ENCODE measurements around the gene CLEC16A. TPM values are rescaled to one million over a fixed set of nuclear protein-coding genes. Genes with fewer than 3 reads are reported as not detected.

CLEC16A gene
- polyA plus RNA-seq, 3 donors = 3.4 to 12.0 (median 5.8) TPM

DNA sequence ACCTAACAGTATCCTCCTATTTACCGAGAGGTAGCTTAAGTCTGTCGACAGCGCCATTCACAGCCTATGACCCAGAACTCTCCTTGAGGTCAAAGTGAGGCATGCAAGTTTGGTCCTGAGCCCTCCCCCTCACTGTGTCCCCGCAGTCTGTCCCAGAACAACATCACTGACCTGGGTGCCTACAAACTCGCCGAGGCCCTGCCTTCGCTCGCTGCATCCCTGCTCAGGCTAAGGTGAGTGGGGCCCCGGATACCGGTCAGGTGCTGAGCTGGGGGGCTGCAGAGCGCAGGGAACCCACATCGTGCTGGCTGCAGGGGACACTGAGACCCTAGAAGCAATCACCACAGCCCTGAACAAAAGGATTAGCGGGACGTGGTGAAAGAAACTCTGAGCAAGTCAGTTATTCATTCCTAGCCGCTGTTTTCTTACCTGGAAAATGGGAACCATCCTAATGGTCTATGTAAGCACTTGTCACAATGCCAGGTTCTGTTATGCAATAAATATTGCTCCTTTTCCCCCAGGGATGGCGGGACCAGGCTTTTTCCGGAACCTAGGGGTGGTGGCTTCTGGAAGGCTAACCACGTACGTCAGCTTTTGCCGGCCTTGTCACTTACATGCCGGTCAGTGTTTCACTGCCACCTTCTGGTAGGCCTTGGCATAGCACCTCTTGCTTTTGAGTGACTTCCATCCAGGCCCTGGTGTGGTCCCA is 25.9 kb upstream of the CLEC16A start:
- Mint-ChIP-seq H3K27me3 (ENCODE audit: low read depth in 3 of 3) (no peaks in the 10 kb centered on the region), H3K36me3 (peaks cover 79 to 99% of the 10 kb centered on the region in 2 donors), H3K4me1 (peaks cover 17% of the 10 kb centered on the region), H3K9me3 (no peaks in the 10 kb centered on the region), H3K4me3 (no peak overlapping the region), H3K27ac (peak overlapping the region in 5 of 7 donors; percentile 16 to 79 (median 70))
- peaks cover 93 to 100% of the 10 kb centered on the region in 2 donors for H3K36me3 ChIP-seq (replicated peaks in 1 of 2; ENCODE audit: control insufficient read depth in 1 of 2, insufficient read depth in 2 of 2, low read length in 2 of 2)
- TF ChIP-seq, protein P1, sequence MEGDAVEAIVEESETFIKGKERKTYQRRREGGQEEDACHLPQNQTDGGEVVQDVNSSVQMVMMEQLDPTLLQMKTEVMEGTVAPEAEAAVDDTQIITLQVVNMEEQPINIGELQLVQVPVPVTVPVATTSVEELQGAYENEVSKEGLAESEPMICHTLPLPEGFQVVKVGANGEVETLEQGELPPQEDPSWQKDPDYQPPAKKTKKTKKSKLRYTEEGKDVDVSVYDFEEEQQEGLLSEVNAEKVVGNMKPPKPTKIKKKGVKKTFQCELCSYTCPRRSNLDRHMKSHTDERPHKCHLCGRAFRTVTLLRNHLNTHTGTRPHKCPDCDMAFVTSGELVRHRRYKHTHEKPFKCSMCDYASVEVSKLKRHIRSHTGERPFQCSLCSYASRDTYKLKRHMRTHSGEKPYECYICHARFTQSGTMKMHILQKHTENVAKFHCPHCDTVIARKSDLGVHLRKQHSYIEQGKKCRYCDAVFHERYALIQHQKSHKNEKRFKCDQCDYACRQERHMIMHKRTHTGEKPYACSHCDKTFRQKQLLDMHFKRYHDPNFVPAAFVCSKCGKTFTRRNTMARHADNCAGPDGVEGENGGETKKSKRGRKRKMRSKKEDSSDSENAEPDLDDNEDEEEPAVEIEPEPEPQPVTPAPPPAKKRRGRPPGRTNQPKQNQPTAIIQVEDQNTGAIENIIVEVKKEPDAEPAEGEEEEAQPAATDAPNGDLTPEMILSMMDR (IDR thresholded peaks at IDR 0.05) = peak; percentile 90
- H3K4me1 ChIP-seq (ENCODE audit: control insufficient read depth in 1 of 2, insufficient read depth in 2 of 2, low read length in 2 of 2) = peaks cover 9 to 14% of the 10 kb centered on the region in 2 donors
- H3K4me3 ChIP-seq (replicated peaks in 1 of 3; ENCODE audit: low read depth in 2 of 3, low read length in 3 of 3) = no peak overlapping the region
- no peaks in the 10 kb centered on the region for H3K27me3 ChIP-seq (ENCODE audit: control insufficient read depth in 2 of 2, insufficient read depth in 2 of 2, low read length in 2 of 2)
- no peaks in the 10 kb centered on the region for H3K9me3 ChIP-seq (replicated peaks in 1 of 2; ENCODE audit: control insufficient read depth in 1 of 2, insufficient read depth in 1 of 2, low read length in 2 of 2)
- no peak overlapping the region for H3K4me2 ChIP-seq (replicated peaks; ENCODE audit: extremely low read depth, low read length, poor library complexity, severe bottlenecking)
- H3K9ac ChIP-seq (ENCODE audit: insufficient read depth, low read length, poor library complexity, severe bottlenecking) = no peak overlapping the region
- intact Hi-C loops (cut with micrococcal nuclease) = loop anchor here in 1 of 2 donors (2.0 to 5.0 kb wide), 2 partner anchors 404 to 661 kb away; no protein-coding TSS in a partner anchor
- peaks cover 91% of the 10 kb centered on the region for H4K20me1 ChIP-seq (ENCODE audit: insufficient read depth, low read length)
- peak overlapping the region in 1 of 2 donors; percentile 60 for H3K27ac ChIP-seq (ENCODE audit: low read depth in 1 of 2, low read length in 2 of 2)
- H3K79me2 ChIP-seq (ENCODE audit: insufficient read depth, low read length) = no peaks in the 10 kb centered on the region
- peak; percentile 80 to 89 (median 82) for DNase-seq
- 40% methylated on average over 13 of the region's 21 CpGs for WGBS (ENCODE audit: insufficient coverage)
- no peak overlapping the region for H2AFZ ChIP-seq (ENCODE audit: insufficient read depth, low read depth, low read length, poor library complexity, severe bottlenecking)

DNA sequence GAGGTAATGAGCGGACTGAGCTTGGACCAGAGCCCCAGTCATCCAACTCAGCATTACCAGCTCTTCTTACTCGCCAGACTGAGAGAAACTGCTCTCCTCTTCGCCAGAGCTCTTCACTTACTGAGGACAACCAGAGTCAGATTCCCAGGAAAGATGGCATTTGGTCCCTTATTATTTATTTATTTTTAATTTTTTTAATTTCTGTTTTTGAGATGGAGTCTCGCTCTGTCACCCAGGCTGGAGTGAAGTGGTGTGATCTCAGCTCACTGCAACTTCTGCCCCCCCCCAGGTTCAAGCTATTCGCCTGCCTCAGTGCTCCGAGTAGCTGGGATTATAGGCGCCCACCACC is 25.4 kb upstream of the CLEC16A start:
- intact Hi-C loops (cut with micrococcal nuclease) = loop anchor here in 1 of 2 donors (2.0 to 5.0 kb wide), 2 partner anchors 404 to 662 kb away; no protein-coding TSS in a partner anchor
- H4K20me1 ChIP-seq (ENCODE audit: insufficient read depth, low read length) = peaks cover 94% of the 10 kb centered on the region
- TF ChIP-seq, protein P1 (IDR thresholded peaks at IDR 0.05) = peak; percentile 37
- no peaks in the 10 kb centered on the region for H3K79me2 ChIP-seq (ENCODE audit: insufficient read depth, low read length)
- H3K9me3 ChIP-seq (replicated peaks in 1 of 2; ENCODE audit: control insufficient read depth in 1 of 2, insufficient read depth in 1 of 2, low read length in 2 of 2) = no peaks in the 10 kb centered on the region
- H3K9ac ChIP-seq (ENCODE audit: insufficient read depth, low read length, poor library complexity, severe bottlenecking) = no peak overlapping the region
- no peak overlapping the region for H2AFZ ChIP-seq (ENCODE audit: insufficient read depth, low read depth, low read length, poor library complexity, severe bottlenecking)
- H3K27me3 Mint-ChIP-seq (ENCODE audit: low read depth in 3 of 3) = no peaks in the 10 kb centered on the region
- no peaks in the 10 kb centered on the region for H3K9me3 Mint-ChIP-seq
- no peak overlapping the region for H3K4me2 ChIP-seq (replicated peaks; ENCODE audit: extremely low read depth, low read length, poor library complexity, severe bottlenecking)
- H3K4me3 Mint-ChIP-seq = no peak overlapping the region
- H3K36me3 Mint-ChIP-seq = peaks cover 82 to 99% of the 10 kb centered on the region in 2 donors
- WGBS (ENCODE audit: insufficient coverage) = 60% methylated on average over 1 of the region's 7 CpGs
- no peak overlapping the region for H3K4me3 ChIP-seq (replicated peaks in 1 of 3; ENCODE audit: low read depth in 2 of 3, low read length in 3 of 3)
- H3K36me3 ChIP-seq (replicated peaks in 1 of 2; ENCODE audit: control insufficient read depth in 1 of 2, insufficient read depth in 2 of 2, low read length in 2 of 2) = peaks cover 97 to 100% of the 10 kb centered on the region in 2 donors
- no peak for DNase-seq
- H3K4me1 ChIP-seq (ENCODE audit: control insufficient read depth in 1 of 2, insufficient read depth in 2 of 2, low read length in 2 of 2) = peaks cover 9 to 14% of the 10 kb centered on the region in 2 donors
- H3K27me3 ChIP-seq (ENCODE audit: control insufficient read depth in 2 of 2, insufficient read depth in 2 of 2, low read length in 2 of 2) = no peaks in the 10 kb centered on the region
- H3K27ac Mint-ChIP-seq = peak overlapping the region in 2 of 7 donors; percentile 71 to 79
- H3K27ac ChIP-seq (ENCODE audit: low read depth in 1 of 2, low read length in 2 of 2) = no peak overlapping the region
- H3K4me1 Mint-ChIP-seq = peaks cover 17% of the 10 kb centered on the region

All from CD14-positive monocyte (primary cell).